ENCODE results near the gene CRY2. TPM values are rescaled to one million over a fixed set of nuclear protein-coding genes. Genes with fewer than 3 reads are reported as not detected.
A peak's percentile ranks its signal among the peaks of the same experiment; 100 is the strongest.

The CRY2 gene
- total and polyA plus RNA-seq, 2 of the 13 experiments (the other 11 are each of a cell fraction or from before 2014, with no cell fraction given), result 10.1 to 12.2 TPM

GRCh38 chr11:45894555-45895247 lies 47.4 kb downstream of the CRY2 start:
- no peak overlapping the region for H3K27ac ChIP-seq (ENCODE audit: extremely low read length, insufficient read depth, low read length)
- no peak for TF ChIP-seq SRF (IDR thresholded peaks at IDR 0.05; ENCODE audit: low read depth, low read length)
- TF ChIP-seq, protein P1, sequence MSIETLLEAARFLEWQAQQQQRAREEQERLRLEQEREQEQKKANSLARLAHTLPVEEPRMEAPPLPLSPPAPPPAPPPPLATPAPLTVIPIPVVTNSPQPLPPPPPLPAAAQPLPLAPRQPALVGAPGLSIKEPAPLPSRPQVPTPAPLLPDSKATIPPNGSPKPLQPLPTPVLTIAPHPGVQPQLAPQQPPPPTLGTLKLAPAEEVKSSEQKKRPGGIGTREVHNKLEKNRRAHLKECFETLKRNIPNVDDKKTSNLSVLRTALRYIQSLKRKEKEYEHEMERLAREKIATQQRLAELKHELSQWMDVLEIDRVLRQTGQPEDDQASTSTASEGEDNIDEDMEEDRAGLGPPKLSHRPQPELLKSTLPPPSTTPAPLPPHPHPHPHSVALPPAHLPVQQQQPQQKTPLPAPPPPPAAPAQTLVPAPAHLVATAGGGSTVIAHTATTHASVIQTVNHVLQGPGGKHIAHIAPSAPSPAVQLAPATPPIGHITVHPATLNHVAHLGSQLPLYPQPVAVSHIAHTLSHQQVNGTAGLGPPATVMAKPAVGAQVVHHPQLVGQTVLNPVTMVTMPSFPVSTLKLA (IDR thresholded peaks at IDR 0.05), result peak; percentile 78
- in situ Hi-C loops (cut with HindIII; ENCODE audit: extremely low pct_ligation_motif_present, low pct_unique_long_range_greater_than_20kb) (no loop called here), intact Hi-C loops (cut with micrococcal nuclease; ENCODE audit: unreplicated experiment) (no loop called here)
- no peak overlapping the region for H3K9ac ChIP-seq (ENCODE audit: insufficient read depth, low read depth, low read length)
- ATAC-seq (no peak), FAIRE-seq (no peak), DNase-seq (ENCODE audit: low spot score) (no peak)
- WGBS (ENCODE audit: low lambda C conversion rate), result 53% methylated on average over 5 of the region's 6 CpGs
- H3K4me1 ChIP-seq (ENCODE audit: insufficient read depth, low read length), result peaks cover 36% of the 10 kb centered on the region
- no TSS peak for BruUV-seq (replicated peaks)
- peaks cover 0 to 15% of the 10 kb centered on the region in 2 experiments; a peak in 2 of 5 replicates for H3K27me3 ChIP-seq (ENCODE audit: control insufficient read depth in 1 of 2, insufficient read depth in 2 of 2, low read length in 2 of 2)
- no peaks in the 10 kb centered on the region for H4K20me1 ChIP-seq (ENCODE audit: insufficient read depth, low read length)
- H3K4me2 ChIP-seq (ENCODE audit: low read depth, low read length), result no peak overlapping the region
- no peaks in the 10 kb centered on the region for H3K36me3 ChIP-seq (replicated peaks in 1 of 2; ENCODE audit: control insufficient read depth in 1 of 2, insufficient read depth in 2 of 2, low read length in 2 of 2)
- no peak overlapping the region for H3K4me3 ChIP-seq (replicated peaks in 1 of 3; ENCODE audit: insufficient read depth in 1 of 3, low read depth in 2 of 3, low read length in 3 of 3)
- CTCF ChIA-PET (ENCODE audit: low intra/inter-chr PET ratio, low total read pairs), result no interaction called here
- POLR2A ChIA-PET, result no interaction called here
- no peaks in the 10 kb centered on the region for H3K9me3 ChIP-seq (ENCODE audit: low read length)
- no peaks in the 10 kb centered on the region for H3K79me2 ChIP-seq (ENCODE audit: insufficient read depth, low read length)
- H2AFZ ChIP-seq (ENCODE audit: low read length), result no peak overlapping the region

- intact Hi-C loops (cut with micrococcal nuclease; ENCODE audit: unreplicated experiment), result loop anchor here (1.0 kb wide), 1 partner anchor 32 kb away; no protein-coding TSS in a partner anchor
- WGBS (ENCODE audit: low lambda C conversion rate), result 29% methylated on average over 6 of the region's 8 CpGs
- Histone ChIP-seq H3K9ac (ENCODE audit: insufficient read depth, low read depth, low read length) (no peak overlapping the region), H2AFZ (ENCODE audit: low read length) (no peak overlapping the region), H4K20me1 (ENCODE audit: insufficient read depth, low read length) (no peaks in the 10 kb centered on the region), H3K36me3 (replicated peaks in 1 of 2; ENCODE audit: control insufficient read depth in 1 of 2, insufficient read depth in 2 of 2, low read length in 2 of 2) (no peaks in the 10 kb centered on the region), H3K27ac (ENCODE audit: extremely low read length, insufficient read depth, low read length) (no peak overlapping the region), H3K4me2 (ENCODE audit: low read depth, low read length) (no peak overlapping the region), H3K4me3 (replicated peaks in 1 of 3; ENCODE audit: insufficient read depth in 1 of 3, low read depth in 2 of 3, low read length in 3 of 3) (no peak overlapping the region), H3K79me2 (ENCODE audit: insufficient read depth, low read length) (no peaks in the 10 kb centered on the region), H3K27me3 (ENCODE audit: control insufficient read depth in 1 of 2, insufficient read depth in 2 of 2, low read length in 2 of 2) (peaks cover 0 to 18% of the 10 kb centered on the region in 2 experiments; a peak in 1 of 5 replicates), H3K9me3 (ENCODE audit: low read length) (no peaks in the 10 kb centered on the region), H3K4me1 (ENCODE audit: insufficient read depth, low read length) (peaks cover 41% of the 10 kb centered on the region)
- CTCF ChIA-PET (ENCODE audit: low intra/inter-chr PET ratio, low total read pairs), result no interaction called here
- POLR2A ChIA-PET, result interaction anchor here (1.3 to 1.9 kb wide), 2 partner anchors 23 to 49 kb away, joined by 3 to 5 read pairs; partner anchors contain the start of gene CRY2
- DNase-seq (ENCODE audit: low spot score) (no peak), FAIRE-seq (no peak), ATAC-seq (no peak)
- in situ Hi-C loops (cut with HindIII; ENCODE audit: extremely low pct_ligation_motif_present, low pct_unique_long_range_greater_than_20kb), result no loop called here
- no TSS peak for BruUV-seq (replicated peaks)
- TF ChIP-seq NFRKB (IDR thresholded peaks at IDR 0.05) (no peak), IRF2 (CRISPR knock-in tag; IDR thresholded peaks at IDR 0.05) (no peak), ZNF615 (CRISPR knock-in tag; IDR thresholded peaks at IDR 0.05; ENCODE audit: borderline replicate concordance) (no peak), CREB3 (CRISPR knock-in tag; IDR thresholded peaks at IDR 0.05) (no peak), POGK (CRISPR knock-in tag; conservative IDR thresholded peaks at IDR 0.05) (no peak), ZNF136 (CRISPR knock-in tag; IDR thresholded peaks at IDR 0.05; ENCODE audit: low read depth) (no peak)
Observed at GRCh38 chr11:45895553-45896259, 48.4 kb downstream of the CRY2 start.

Data from HepG2 (cell line).